GM03348 (cell line): Measurements from ENCODE around the gene MEF2C.
A peak's percentile ranks its signal among the peaks of the same experiment; 100 is the strongest.

Source experiments
- DNase-seq: peaks from one replicate; pipeline ENCODE4 v3.0.0; 2012; ENCODE audit warnings: low spot score

Gene MEF2C

DNA sequence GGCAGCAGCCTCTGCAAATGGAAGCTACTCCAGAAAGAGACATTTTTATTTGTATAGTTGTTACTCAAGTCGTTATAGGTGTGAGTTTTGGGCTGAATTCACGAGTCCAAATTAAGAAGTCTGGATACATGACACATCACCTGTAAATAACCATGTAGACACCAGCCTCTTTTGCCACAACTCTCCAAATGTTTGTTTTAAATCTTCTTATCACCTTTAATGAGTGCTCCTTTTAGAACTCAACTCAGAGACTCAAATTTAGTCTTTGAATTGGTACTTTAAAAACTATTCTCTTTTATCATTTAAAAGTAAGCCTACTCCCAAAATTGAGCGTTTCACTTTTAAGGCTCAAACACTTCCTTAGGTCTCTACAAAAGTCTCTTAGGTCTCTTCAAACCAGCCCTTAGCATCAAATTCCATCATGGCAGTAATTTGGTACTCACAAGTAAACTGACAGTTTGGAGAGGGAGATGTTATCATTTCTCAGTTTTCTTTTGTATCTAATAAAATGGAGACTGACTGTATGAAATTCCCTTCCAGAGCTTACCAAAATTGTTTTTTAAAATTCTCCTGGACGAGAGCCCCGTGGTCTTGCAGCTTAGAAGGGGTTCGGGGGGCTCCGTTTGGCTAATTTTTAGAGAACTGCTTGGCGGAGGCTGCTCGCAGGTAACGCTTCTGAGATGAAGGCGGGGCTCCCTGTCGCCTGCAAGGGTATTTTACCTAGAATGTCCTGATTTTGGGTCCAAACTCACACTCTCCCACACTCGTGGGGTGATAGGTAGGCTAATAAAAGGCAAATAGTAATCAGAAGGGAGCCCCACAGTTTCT, 194.6 kb downstream of the MEF2C start:
- DNase-seq = no peak

DNA sequence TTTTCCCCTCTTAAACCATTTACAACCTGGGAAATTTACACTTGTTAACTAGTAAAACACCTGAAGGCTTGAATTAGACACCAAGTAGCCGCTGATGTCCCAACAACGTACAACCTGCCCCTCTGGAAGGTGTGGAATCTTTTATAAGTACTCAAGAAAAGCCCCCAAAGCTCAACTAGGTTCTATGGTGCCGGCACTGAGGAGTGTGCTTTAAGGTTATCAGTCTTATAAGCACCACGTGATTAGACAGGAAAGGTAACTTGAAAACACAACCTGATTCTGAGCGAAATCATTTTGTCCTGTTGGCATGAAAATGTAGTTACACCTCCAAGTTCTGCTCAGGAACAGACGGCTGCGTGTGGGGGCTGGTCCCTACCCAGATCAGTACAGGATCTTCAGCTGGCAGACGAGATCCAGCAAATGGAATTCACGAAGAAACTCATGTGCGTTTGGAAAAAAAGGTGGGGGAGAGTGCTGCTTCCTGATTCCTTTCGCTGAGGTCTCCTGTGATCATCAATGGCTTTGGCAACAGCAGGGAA, 195.5 kb downstream of the MEF2C start:
- no peak for DNase-seq

DNA sequence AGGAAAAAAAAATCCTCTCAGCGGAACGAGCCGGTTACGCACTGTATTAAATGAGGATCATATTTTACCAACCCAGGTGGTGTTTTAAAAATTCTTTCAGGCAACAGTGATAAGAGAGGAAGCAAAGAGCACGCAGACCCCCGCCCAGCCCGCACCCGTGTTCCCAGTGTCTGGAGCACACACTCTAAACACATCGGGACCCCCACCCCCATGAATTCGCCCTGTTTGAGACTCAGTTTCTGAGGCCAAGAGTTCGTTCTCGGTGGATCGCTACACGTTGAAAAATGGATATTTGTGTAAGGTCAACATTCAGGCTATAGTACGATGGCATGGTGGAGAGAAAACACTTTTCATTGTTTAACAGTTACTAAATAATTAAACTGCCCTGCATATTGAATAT, 196.3 kb downstream of the MEF2C start:
- no peak for DNase-seq

DNA sequence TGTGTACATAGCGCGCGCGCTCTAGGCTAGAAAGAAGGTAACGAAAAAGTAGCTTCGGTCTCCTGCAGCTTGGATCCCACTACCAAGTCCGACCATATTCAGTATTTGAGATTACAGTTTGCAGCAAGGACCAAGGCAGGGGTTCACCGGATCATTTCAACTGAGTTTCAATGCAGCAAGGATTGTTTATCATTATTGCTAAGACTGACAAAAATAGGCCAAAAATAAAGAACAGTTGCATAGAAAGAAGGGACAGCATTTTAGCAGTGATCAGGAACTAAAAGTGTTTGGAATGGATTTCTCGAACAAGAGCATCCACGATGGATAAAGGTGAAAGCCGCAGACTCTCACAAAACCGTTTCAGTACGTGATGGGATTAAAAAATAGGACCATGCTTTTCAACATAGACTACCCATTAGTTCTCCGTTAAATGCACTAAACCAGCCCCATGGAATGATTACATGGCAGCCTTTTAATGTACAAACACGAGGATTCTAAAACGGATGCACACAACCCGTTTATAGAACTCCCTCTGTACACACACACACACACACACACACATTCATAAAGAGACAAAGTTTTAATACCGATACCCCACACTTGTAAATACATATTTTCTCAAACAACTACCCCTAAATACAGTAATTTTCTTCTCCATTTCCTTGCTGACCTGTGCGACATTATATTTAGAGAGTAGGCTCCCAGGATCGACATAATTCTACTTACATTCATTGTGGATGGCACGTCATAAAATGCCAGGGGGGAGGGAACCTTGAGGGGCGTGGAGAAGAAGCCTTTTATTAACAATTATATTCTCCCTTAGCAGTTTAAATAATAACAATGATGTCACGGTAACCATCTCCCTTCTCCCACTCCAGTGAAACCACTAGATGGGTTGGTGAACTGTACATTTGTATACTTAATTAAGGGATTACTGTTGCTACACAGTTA, 197.1 kb downstream of the MEF2C start:
- DNase-seq = no peak

DNA sequence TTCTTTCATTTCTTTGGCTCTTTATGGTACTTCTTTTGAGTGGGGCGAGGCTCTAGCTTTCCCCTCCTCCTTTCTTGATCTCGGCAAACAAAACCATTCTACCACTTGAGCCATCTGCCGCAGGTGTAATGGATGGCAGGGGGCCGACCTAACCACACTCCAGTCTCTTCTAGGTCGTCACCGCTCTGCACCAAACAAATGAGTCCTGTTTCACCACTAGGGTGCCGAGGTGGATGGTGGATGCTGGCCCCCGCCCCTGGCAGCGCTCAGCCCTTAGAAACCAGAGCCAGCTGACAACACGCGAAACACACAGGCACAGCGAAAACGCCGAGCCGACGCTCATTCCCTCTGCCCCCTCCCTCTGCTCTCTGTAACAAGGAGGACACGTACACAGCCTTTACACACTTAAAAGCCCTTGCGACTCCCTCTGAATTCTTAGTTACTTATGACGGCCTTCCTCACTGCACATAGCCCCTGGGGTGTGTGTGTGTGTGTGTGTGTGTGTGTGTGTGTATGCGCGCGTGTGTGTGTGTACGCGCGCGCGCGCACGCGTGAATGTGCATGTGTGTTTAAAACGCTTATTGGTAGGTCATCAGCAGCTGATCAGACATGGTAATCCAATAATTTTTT, 199.4 kb downstream of the MEF2C start:
- DNase-seq = no peak

DNA sequence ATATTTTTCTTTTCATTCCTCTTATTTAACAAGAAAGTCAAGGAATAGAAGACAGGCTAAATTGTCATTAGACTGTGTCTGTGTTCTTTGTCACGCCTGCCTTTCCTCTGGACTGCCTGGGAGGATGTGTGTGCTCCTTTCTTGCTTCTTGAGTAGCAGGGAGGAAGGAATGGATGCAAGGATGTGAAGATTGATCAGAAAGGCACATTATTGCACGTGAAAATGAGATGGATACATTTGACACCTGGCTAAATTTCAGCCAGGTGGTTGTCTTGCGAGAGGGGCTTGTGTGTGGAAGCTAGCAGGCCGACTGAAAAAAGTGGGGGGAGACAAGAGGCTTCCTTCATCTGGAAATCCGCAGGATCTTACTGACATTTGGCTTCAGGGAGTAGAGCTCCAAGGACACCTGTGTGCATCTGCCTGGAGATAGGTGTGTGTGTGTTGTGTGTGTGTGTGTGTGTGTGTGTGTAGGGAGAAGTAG, 200.1 kb downstream of the MEF2C start:
- DNase-seq = no peak

DNA sequence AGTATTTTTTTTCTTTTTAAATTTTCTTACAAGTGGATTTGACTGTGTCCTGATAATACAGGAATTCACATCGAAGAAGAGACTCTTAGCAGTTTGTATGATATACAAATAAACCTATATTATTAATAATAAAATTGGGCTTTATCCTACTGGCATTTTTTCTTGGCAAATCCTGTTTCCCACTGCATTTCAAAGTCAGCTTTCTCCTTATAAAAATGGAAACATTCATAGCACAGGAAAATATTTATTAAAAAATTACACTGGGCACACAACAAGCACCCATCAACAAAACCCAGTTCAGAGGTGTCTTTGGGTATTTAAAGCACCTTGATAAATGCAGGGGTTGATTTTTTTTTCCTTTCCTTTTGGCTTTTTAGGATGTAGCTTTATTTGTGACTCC, 200.9 kb downstream of the MEF2C start:
- no peak for DNase-seq

DNA sequence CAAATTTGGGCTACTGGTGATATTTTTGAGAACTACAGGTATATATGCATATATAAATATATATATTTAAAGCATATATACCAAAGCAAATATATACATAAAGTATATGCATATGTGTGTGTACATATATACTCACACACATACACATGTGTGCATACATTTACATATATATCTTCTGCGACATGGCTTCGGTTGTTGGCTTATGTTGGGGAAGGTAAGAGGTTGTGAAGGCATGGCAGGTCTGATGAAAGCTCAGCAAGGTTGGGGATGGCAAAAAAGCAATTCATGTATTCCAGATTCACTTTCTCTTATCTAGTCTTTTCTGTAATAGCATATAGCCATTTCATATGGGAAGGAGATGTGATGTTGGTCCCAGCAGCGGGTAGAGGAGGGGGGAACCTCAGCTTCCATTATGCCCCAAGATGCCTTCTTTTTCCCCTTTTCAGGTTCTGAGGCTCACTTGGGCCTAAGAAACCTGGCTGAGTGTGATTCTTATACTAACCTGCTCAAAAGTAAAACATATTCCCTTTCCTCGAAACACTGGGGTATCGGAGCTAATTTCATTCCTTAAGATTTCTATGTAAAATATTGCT, 201.7 kb downstream of the MEF2C start:
- no peak for DNase-seq

DNA sequence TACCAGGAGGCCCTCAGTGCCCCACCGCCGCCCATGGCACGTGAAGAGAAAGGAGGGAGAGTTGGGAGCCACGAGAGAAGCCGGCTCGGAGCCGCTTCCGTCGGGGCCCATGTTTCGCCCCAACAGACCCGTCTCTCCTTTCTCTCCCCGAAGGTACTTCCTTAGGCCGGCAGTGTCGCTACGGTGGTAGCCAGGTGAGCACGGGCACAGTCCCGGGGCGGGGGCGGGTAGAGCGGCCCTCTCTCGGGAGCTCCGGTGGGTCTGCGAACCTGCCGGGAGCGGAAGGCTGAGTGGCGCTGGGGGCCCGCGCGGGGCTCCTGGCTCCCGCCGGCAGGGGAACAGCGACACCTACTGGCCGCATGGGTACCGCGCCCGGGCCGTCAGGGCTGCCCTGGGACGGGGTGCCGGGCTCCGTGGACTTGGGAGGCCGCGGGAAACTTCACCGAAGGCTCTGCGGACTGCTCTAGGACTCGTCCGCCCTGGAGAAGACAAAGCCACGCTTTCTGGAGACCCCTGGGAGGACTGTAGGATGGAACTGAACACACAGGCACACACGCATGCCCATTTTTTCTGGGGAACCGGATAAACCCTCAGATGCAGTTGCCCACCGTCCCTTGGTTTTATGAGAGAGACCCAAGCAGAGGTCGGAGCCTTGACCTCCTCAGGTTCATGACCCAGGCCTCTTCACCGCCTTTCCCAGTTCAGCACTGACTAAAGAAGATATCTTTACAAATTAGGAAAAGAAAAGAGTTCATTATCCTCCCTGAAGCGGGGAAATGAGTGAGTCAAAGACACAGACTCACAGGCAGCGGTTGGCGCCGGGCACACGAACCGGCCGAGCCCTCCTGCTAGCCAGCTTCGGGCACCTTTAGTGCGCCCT, 202.5 kb downstream of the MEF2C start:
- DNase-seq = peak; percentile 93

DNA sequence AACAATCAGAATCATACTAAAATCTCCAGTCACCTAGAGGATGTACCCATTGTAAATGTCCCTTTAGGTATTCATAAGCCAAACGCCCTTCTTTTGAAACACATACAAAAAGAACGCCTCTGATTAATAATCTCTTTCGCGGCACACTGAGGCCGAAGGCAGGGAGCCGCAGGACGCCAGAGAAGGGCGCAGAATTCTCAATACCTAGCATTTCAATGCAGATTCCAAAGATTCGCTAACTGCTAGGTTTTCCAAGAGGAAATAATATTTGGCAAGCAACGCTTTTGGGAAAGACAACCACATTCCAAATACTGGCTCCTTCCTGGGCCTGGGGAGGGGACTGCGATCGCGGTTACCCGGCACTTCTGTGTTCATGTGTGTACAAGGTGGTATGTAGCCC, 203.3 kb downstream of the MEF2C start:
- no peak for DNase-seq

DNA sequence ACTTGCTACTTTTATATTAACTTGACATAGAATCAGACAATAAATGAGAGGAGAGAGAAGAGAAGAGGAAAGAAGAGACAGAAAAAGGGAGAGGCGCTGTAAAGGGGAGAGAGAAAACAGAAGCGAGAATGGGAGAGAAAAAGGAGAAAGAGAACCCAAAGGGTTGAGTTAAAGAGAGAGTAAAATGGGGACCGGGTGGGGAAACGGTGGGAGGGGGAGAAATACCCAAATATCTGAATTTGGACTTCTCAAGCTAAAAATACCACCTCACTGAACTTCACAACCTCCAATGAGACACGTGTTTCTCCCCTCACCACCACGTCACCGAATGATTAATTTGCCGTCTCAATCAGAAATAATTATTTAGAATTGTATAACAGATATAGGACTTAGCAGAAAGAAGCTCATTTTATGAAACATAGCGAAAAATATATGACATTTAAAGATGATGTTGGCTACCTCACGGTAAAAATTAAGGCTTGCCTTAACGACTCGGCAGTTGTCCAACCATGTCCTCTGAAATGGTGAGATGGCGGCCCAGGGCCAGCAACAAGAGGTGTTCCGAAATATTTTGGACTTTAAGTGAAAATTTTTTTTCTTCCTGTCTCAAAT, 204.1 kb downstream of the MEF2C start:
- DNase-seq = no peak

DNA sequence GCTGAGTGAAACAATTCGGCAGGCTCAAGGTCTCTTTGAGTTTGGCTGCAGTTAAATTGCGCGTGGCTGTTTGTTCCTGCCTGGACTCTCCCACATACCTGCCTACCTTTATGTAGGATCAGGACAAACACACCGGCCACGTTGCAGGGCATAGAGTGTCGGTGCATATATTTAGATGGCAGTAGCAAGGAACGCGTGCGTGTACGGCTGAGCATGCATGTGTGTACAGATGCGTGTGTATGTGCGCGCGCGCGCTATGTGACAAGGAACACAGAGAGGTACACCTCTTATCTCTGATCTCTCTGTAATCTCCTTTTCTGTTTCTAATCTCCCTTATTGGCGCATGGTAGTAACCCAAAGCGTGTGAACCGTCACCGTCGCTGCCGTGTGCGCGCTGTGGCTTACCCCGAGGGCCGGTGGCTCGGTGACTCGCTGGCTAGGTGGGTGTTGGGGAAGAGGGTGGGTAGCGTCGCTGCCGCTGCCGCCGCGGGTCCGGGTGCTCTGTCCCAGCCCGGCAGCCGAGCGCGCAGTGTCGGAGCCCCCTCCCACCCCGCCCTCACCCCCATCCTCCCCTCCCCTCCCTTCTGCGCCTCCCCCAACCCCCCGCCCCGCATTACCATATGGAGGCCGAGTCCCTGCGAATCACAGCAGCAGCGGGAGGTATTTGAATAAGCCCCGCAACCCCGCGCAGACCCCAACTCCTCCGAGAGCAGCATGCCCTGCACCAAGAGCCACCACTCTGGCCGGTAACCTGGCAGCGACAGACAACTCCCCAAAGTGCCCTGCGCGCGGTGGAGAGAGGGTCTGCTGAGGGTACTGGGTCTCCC, 204.8 kb downstream of the MEF2C start:
- DNase-seq = no peak

DNA sequence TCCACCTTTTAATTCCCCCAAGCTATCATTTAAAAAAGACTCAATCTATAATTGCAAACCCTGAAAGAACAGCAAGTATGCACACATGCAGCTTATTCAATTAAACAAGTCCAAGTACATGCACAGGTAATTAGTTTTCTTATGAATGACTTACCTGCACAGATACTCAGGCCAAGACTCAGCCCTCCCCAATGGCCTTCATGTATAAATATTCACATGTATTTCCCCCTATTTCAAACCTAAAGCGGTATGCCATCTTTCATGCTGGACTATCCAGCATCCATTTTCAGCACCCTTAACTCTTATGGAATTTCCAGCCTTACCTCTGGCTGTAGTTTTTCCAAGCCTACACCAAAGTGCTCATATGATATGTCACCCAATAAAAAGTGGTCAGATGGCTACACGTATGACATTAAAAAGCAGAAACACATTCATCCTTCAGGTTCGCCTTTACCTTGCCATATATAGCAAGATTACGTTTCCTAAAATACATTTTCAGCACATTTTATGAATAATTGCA, 205.5 kb downstream of the MEF2C start:
- DNase-seq = no peak

DNA sequence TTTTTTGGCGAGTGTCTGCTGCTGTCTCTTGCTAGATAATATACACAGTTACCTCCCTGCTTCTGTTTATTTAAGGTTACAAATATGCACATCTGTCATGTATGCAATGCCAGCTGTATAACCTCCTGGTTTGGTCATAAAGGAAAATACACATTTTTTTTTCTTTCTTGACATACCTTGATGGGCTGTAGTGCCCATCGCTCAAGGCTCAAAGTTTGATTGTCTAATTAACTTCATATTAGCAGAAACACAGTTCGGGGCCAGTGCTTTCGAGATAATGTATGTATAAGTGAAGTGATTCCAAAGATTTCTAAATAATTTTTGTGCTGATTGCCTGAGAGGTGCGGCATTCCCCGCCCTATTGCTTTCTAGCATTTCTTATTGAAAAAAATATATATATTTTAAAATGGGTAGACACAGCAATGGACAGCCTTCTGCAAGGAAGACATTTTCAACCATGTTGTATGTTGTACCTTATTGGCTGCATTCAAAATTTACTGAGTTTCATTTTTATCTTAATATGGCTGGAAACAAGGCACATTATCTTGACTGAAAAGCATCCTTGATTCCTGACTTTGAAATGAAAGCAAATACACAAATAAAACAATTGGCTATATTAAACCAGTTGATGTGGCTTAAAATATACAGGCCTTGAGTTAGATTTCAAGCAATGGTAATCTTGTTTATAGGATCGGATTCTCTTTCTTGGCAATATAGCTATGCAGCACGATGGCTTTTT, 206.2 kb downstream of the MEF2C start:
- DNase-seq = no peak

DNA sequence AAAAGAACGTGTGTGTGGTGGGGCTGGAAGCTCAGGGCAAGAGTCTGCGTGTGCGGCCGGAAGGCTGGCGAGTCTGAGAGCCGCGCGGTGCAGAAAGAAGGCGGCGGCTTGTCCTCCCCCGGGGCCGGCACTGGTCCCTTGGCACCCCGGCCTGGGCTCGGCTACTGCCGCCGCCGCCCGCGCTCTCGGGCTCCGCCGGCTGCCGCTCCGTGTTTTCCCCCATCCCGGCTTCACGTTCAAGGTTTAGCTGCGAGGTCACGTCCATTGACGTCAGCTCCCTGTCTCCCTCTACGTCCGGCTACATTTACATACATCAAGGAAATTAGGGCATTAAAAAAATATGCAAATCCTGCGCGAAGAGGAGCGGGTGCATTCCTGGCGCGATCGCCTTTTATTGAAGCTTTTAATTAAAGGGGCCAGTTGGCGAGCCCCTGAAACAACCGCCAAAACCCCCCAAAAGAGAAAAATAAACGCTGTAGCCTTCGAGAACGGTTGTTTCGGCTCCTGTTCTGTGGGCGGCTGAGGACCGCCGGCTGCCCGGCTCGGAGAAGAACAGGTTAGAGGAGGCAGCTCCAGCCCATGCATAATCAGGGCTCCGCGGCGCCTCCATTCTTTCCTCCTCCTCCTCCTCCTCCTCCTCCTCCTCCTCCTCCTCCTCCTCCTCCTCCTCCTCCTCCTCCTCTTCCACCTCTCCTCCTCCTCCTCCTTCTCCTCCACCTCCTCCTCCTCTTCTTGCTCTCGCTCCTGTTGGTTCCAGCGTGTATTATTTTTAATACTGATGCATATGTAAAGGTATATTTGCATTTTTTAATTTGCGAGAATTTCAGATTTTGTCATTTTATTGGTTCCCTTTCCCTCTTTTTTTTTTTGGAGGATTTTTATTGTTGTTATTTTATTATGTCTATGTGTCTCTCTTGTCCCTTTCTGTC, 207.0 kb downstream of the MEF2C start:
- DNase-seq = peak; percentile 40

DNA sequence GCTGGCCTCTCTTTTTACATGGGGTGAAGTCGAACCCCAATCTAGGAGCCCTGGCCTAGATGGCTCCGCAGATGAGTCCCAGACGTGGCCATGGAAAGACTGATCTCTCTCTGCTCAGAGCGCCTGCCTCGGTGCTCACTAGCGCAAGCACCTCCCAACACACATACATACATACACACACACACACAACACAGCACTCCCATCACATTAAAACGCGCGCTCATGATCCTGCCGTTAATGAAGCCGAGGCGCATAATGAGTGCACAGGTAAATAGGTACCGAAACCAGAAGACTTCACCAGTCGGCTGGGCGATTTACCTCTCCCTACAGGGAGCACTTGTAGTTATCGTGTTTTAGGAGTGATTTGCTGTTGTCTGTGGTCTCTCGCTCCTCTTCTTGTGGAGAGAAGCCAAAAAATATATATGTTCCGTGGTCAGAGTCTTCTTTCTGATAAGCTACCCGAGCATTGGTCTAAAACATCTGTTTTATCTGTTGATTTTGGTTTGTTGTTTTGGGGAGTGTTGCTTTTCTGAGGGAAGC, 207.7 kb downstream of the MEF2C start:
- no peak for DNase-seq
